Diencephalon (tissue), 1 donor: ENCODE data around the gene PREP. TPM values are rescaled to one million over a fixed set of nuclear protein-coding genes. Genes with fewer than 3 reads are reported as not detected.

Experiments
- total RNA-seq: library from RNA; depleted of rRNA; stranded (reverse); fragments of >200 nt; gene quantifications from one replicate; pipeline ENCODE4 v1.2.3, GENCODE V29; 2014

The PREP gene
- 31.6 TPM for total RNA-seq

GRCh38 chr6:105402939-105403935 is at the start of gene PREP:
Gene PREP, minus strand, starts transcription at chr6:105403082. Its CDS starts 191 bp downstream, at chr6:105402891.

Other genes starting within 250 kb of the PREP start
- gene POPDC3, start 223.1 kb downstream of the PREP start, total RNA-seq: 1.2 TPM